Activated naive CD4-positive, alpha-beta T cell treated with anti-CD3 and anti-CD28 coated beads, Interleukin-2, amount 50 U/mL, for 24 hours (primary cell): Measurements from ENCODE around the gene PRKG1.

Experiments used
- H3K27ac Mint-ChIP-seq: one replicate; pipeline ENCODE4 v1.8.0; 2021; ENCODE audit warnings: mild to moderate bottlenecking, mixed read lengths
- H3K27me3 Mint-ChIP-seq: one replicate; pipeline ENCODE4 v1.8.0; 2021; ENCODE audit warnings: mixed read lengths
- H3K36me3 Mint-ChIP-seq: one replicate; pipeline ENCODE4 v1.8.0; 2021; ENCODE audit warnings: mixed read lengths
- H3K4me1 Mint-ChIP-seq: one replicate; pipeline ENCODE4 v1.8.0; 2021; ENCODE audit warnings: mixed read lengths
- H3K4me3 Mint-ChIP-seq: one replicate; pipeline ENCODE4 v1.8.0; 2021; ENCODE audit warnings: mild to moderate bottlenecking, mixed read lengths
- H3K9me3 Mint-ChIP-seq: one replicate; pipeline ENCODE4 v1.8.0; 2021; ENCODE audit warnings: mixed read lengths

PRKG1 gene

GRCh38 chr10:51972733-51973346 lies 898.6 kb downstream of the PRKG1 start:
- Mint-ChIP-seq H3K4me1 (no peaks in the 10 kb centered on the region), H3K9me3 (no peaks in the 10 kb centered on the region), H3K36me3 (no peaks in the 10 kb centered on the region), H3K27me3 (no peaks in the 10 kb centered on the region), H3K27ac (no peak overlapping the region), H3K4me3 (no peak overlapping the region)

GRCh38 chr10:51980752-51981151 lies 906.5 kb downstream of the PRKG1 start:
- Mint-ChIP-seq H3K4me3 (no peak overlapping the region), H3K27ac (no peak overlapping the region), H3K36me3 (no peaks in the 10 kb centered on the region), H3K4me1 (no peaks in the 10 kb centered on the region), H3K9me3 (no peaks in the 10 kb centered on the region), H3K27me3 (peaks cover 4% of the 10 kb centered on the region)

- Mint-ChIP-seq H3K36me3 (no peaks in the 10 kb centered on the region), H3K9me3 (no peaks in the 10 kb centered on the region), H3K4me3 (no peak overlapping the region), H3K27me3 (peaks cover 4% of the 10 kb centered on the region), H3K27ac (no peak overlapping the region), H3K4me1 (no peaks in the 10 kb centered on the region)
These were observed 907.4 kb downstream of the PRKG1 start for GRCh38 chr10:51981731-51982130.

- H3K36me3 Mint-ChIP-seq, result no peaks in the 10 kb centered on the region
- no peaks in the 10 kb centered on the region for H3K4me1 Mint-ChIP-seq
- H3K27me3 Mint-ChIP-seq, result peaks cover 4% of the 10 kb centered on the region
- H3K27ac Mint-ChIP-seq, result no peak overlapping the region
- H3K4me3 Mint-ChIP-seq, result no peak overlapping the region
- no peaks in the 10 kb centered on the region for H3K9me3 Mint-ChIP-seq
These were observed 909.2 kb downstream of the PRKG1 start for GRCh38 chr10:51983481-51983880.

GRCh38 chr10:51985336-51985735 lies 911.0 kb downstream of the PRKG1 start:
- H3K27ac Mint-ChIP-seq, result no peak overlapping the region
- H3K4me3 Mint-ChIP-seq, result no peak overlapping the region
- no peaks in the 10 kb centered on the region for H3K4me1 Mint-ChIP-seq
- no peaks in the 10 kb centered on the region for H3K36me3 Mint-ChIP-seq
- no peaks in the 10 kb centered on the region for H3K27me3 Mint-ChIP-seq
- H3K9me3 Mint-ChIP-seq, result no peaks in the 10 kb centered on the region

- H3K27me3 Mint-ChIP-seq, result no peaks in the 10 kb centered on the region
- no peaks in the 10 kb centered on the region for H3K36me3 Mint-ChIP-seq
- no peak overlapping the region for H3K27ac Mint-ChIP-seq
- H3K9me3 Mint-ChIP-seq, result no peaks in the 10 kb centered on the region
- H3K4me3 Mint-ChIP-seq, result no peak overlapping the region
- H3K4me1 Mint-ChIP-seq, result no peaks in the 10 kb centered on the region
These were observed 912.2 kb downstream of the PRKG1 start for GRCh38 chr10:51986516-51986915.

GRCh38 chr10:51993475-51993874 lies 919.2 kb downstream of the PRKG1 start:
- Mint-ChIP-seq H3K27me3 (peaks cover 4% of the 10 kb centered on the region), H3K9me3 (no peaks in the 10 kb centered on the region), H3K4me3 (no peak overlapping the region), H3K4me1 (no peaks in the 10 kb centered on the region), H3K27ac (no peak overlapping the region), H3K36me3 (no peaks in the 10 kb centered on the region)

- no peaks in the 10 kb centered on the region for H3K9me3 Mint-ChIP-seq
- no peak overlapping the region for H3K27ac Mint-ChIP-seq
- H3K27me3 Mint-ChIP-seq, result peaks cover 5% of the 10 kb centered on the region
- H3K4me1 Mint-ChIP-seq, result no peaks in the 10 kb centered on the region
- H3K36me3 Mint-ChIP-seq, result no peaks in the 10 kb centered on the region
- no peak overlapping the region for H3K4me3 Mint-ChIP-seq
These were observed 924.8 kb downstream of the PRKG1 start for GRCh38 chr10:51999096-51999495.

- Mint-ChIP-seq H3K36me3 (no peaks in the 10 kb centered on the region), H3K4me3 (no peak overlapping the region), H3K4me1 (no peaks in the 10 kb centered on the region), H3K27ac (no peak overlapping the region), H3K27me3 (peaks cover 3% of the 10 kb centered on the region), H3K9me3 (no peaks in the 10 kb centered on the region)
These were observed 930.2 kb downstream of the PRKG1 start for GRCh38 chr10:52004342-52004949.

- Mint-ChIP-seq H3K4me3 (no peak overlapping the region), H3K36me3 (no peaks in the 10 kb centered on the region), H3K27ac (no peak overlapping the region), H3K27me3 (peaks cover 3% of the 10 kb centered on the region), H3K9me3 (no peaks in the 10 kb centered on the region), H3K4me1 (no peaks in the 10 kb centered on the region)
These were observed 932.8 kb downstream of the PRKG1 start for GRCh38 chr10:52007091-52007490.

- Mint-ChIP-seq H3K4me3 (no peak overlapping the region), H3K27me3 (no peaks in the 10 kb centered on the region), H3K4me1 (no peaks in the 10 kb centered on the region), H3K9me3 (no peaks in the 10 kb centered on the region), H3K36me3 (no peaks in the 10 kb centered on the region), H3K27ac (no peak overlapping the region)
These were observed 936.8 kb downstream of the PRKG1 start for GRCh38 chr10:52011118-52011517.

- H3K36me3 Mint-ChIP-seq, result no peaks in the 10 kb centered on the region
- H3K4me1 Mint-ChIP-seq, result no peaks in the 10 kb centered on the region
- H3K9me3 Mint-ChIP-seq, result no peaks in the 10 kb centered on the region
- H3K27me3 Mint-ChIP-seq, result no peaks in the 10 kb centered on the region
- H3K4me3 Mint-ChIP-seq, result no peak overlapping the region
- no peak overlapping the region for H3K27ac Mint-ChIP-seq
These were observed 944.8 kb downstream of the PRKG1 start for GRCh38 chr10:52019077-52019555.

GRCh38 chr10:52019656-52020055 lies 945.4 kb downstream of the PRKG1 start:
- H3K27ac Mint-ChIP-seq, result no peak overlapping the region
- H3K4me1 Mint-ChIP-seq, result no peaks in the 10 kb centered on the region
- no peaks in the 10 kb centered on the region for H3K27me3 Mint-ChIP-seq
- no peaks in the 10 kb centered on the region for H3K9me3 Mint-ChIP-seq
- no peak overlapping the region for H3K4me3 Mint-ChIP-seq
- no peaks in the 10 kb centered on the region for H3K36me3 Mint-ChIP-seq

GRCh38 chr10:52020173-52020572 lies 945.9 kb downstream of the PRKG1 start:
- Mint-ChIP-seq H3K27ac (no peak overlapping the region), H3K9me3 (no peaks in the 10 kb centered on the region), H3K4me1 (no peaks in the 10 kb centered on the region), H3K4me3 (no peak overlapping the region), H3K36me3 (no peaks in the 10 kb centered on the region), H3K27me3 (no peaks in the 10 kb centered on the region)

GRCh38 chr10:52020702-52021101 lies 946.4 kb downstream of the PRKG1 start:
- H3K4me1 Mint-ChIP-seq, result no peaks in the 10 kb centered on the region
- H3K9me3 Mint-ChIP-seq, result no peaks in the 10 kb centered on the region
- no peaks in the 10 kb centered on the region for H3K27me3 Mint-ChIP-seq
- H3K36me3 Mint-ChIP-seq, result no peaks in the 10 kb centered on the region
- H3K27ac Mint-ChIP-seq, result no peak overlapping the region
- H3K4me3 Mint-ChIP-seq, result no peak overlapping the region

- Mint-ChIP-seq H3K36me3 (no peaks in the 10 kb centered on the region), H3K4me1 (no peaks in the 10 kb centered on the region), H3K4me3 (no peak overlapping the region), H3K27me3 (no peaks in the 10 kb centered on the region), H3K9me3 (no peaks in the 10 kb centered on the region), H3K27ac (no peak overlapping the region)
These were observed 952.9 kb downstream of the PRKG1 start for GRCh38 chr10:52027055-52027705.
